PC-3 (cell line): ENCODE results near the gene RETSAT. TPM values are rescaled to one million over a fixed set of nuclear protein-coding genes. Genes with fewer than 3 reads are reported as not detected.
"Not testable (repeated sequence)": the region's sequence is repeated elsewhere in the genome, so short reads cannot be mapped to it uniquely, and the experiment has no call there.

Experiments used
- ATAC-seq: fragments of 200-7000 bp; cut with Tn5 transposase; 2 replicates; pipeline ENCODE4 v1.9.1; 2020; ENCODE audit warnings: mild to moderate bottlenecking, moderate library complexity
- BruUV-seq: library from RNA; stranded (reverse); fragments of 400-500 nt; replicated peaks from 2 replicates; lab custom pipeline; 2021; lab: Mats Ljungman, UMichigan
- CTCF ChIA-PET: fragments of 300-600 bp; sonication (Branson Sonifier 250); formaldehyde crosslinking; loops from one replicate; lab custom pipeline; 2022; ENCODE audit warnings: antibody characterized with exemption; lab: Charles Lee
- POLR2A ChIA-PET: fragments of 300-600 bp; sonication (Branson Sonifier 250); formaldehyde crosslinking; loops from one replicate; lab custom pipeline; 2022; ENCODE audit warnings: antibody characterized with exemption; ENCODE audit not compliant: unreplicated experiment; lab: Charles Lee
- DNase-seq: peaks from one replicate; pipeline ENCODE4 v3.0.0-alpha.2; 2015
- H2AFZ ChIP-seq: fragments of 300-600 bp; sonication (generic); 2 replicates; pipeline ENCODE4 v1.6.0; 2016; ENCODE audit warnings: antibody characterized with exemption, low read length
- H3F3A ChIP-seq: fragments of 300-600 bp; sonication (generic); one replicate; pipeline ENCODE4 v1.6.0; 2017; ENCODE audit warnings: antibody characterized with exemption, low read length, control low read depth, mild to moderate bottlenecking; ENCODE audit not compliant: unreplicated experiment
- H3K27ac ChIP-seq: fragments of 300-600 bp; sonication (generic); 2 replicates; pipeline ENCODE4 v1.5.1; 2016; ENCODE audit warnings: mild to moderate bottlenecking, low read length
- H3K27me3 ChIP-seq: fragments of 300-600 bp; sonication (generic); 2 replicates; pipeline ENCODE4 v1.6.1; 2016; ENCODE audit warnings: low read length, mixed read lengths
- H3K36me3 ChIP-seq: fragments of 300-600 bp; sonication (generic); 2 replicates; pipeline ENCODE4 v1.6.1; 2016; ENCODE audit warnings: low read depth, mixed run types, low read length, mixed read lengths
- H3K4me1 ChIP-seq: fragments of 300-600 bp; sonication (generic); 2 replicates; pipeline ENCODE4 v1.5.1; 2016; ENCODE audit warnings: low read length; ENCODE audit not compliant: insufficient read depth
- H3K4me2 ChIP-seq: fragments of 300-600 bp; sonication (generic); 2 replicates; pipeline ENCODE4 v1.6.0; 2016; ENCODE audit warnings: low read length
- H3K4me3 ChIP-seq: fragments of 300-600 bp; sonication (generic); 2 replicates; pipeline ENCODE4 v1.5.1; 2016; ENCODE audit warnings: mild to moderate bottlenecking, low read length, mixed read lengths
- H3K79me2 ChIP-seq: fragments of 300-600 bp; sonication (generic); 2 replicates; pipeline ENCODE4 v1.6.1; 2017; ENCODE audit warnings: low read length, mixed read lengths
- H3K9ac ChIP-seq: fragments of 300-600 bp; sonication (generic); 2 replicates; pipeline ENCODE4 v1.6.0; 2016; ENCODE audit warnings: mild to moderate bottlenecking, low read length
- H3K9me2 ChIP-seq: fragments of 300-600 bp; sonication (generic); replicated peaks from 2 replicates; pipeline ENCODE4 v1.6.1; 2016; ENCODE audit warnings: mixed run types, low read length, mixed read lengths
- H3K9me3 ChIP-seq: fragments of 300-600 bp; sonication (generic); 2 replicates; pipeline ENCODE4 v1.6.1; 2016; ENCODE audit warnings: low read length, mixed read lengths
- H4K20me1 ChIP-seq: fragments of 300-600 bp; sonication (generic); 2 replicates; pipeline ENCODE4 v1.6.1; 2016; ENCODE audit warnings: low read length, mixed read lengths
- EZH2 ChIP-seq: fragments of 300-600 bp; sonication (generic); IDR thresholded peaks from one replicate; pipeline ENCODE4 v1.6.1; 2017; ENCODE audit warnings: antibody characterized with exemption, mild to moderate bottlenecking, low read length; ENCODE audit not compliant: unreplicated experiment
- EZH2phosphoT487 ChIP-seq: fragments of 300-600 bp; sonication (generic); IDR thresholded peaks from 2 replicates; pipeline ENCODE4 v1.6.1; 2018; ENCODE audit warnings: mild to moderate bottlenecking, antibody characterized with exemption, low read length, borderline replicate concordance
- intact Hi-C: fragments of 100-400 bp; cut with micrococcal nuclease; formaldehyde crosslinking; loops from 2 replicates; pipeline ENCODE4 v1.9.0; 2023
- total RNA-seq: library from RNA; depleted of rRNA; stranded (reverse); fragments of >200 nt; gene quantifications from 2 replicates; pipeline ENCODE4 v1.2.3, GENCODE V29; 2014
- TF ChIP-seq, protein P1 (sequence below): fragments of 300-600 bp; sonication (generic); conservative IDR thresholded peaks from 2 replicates; pipeline ENCODE4 v1.5.1; 2017; ENCODE audit warnings: antibody characterized with exemption, low read depth, mild to moderate bottlenecking, low read length

Gene RETSAT
- total RNA-seq, 1 experiment from 2014 or later = 39.1 TPM

DNA sequence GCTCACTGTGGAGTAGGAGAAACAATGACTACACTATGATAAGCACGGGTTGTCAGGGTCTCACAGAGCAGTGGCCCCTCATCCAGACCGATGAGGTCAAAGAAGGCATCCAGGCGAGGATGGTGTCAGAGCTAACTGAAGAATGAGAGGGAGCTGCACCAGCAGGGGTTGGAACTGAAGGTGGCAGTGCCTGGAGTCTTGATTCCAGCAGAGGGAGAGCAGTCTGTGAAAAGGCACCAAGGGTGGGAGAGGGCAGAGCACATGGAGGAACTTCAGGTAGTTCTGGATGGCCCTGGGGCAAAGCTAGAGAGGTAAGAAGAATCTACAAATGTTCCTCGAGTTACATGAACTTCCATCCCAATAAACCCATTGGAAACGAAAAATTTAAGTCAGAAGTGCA is 12.9 kb upstream of the RETSAT start:
- ChIA-PET CTCF (no interaction called here), POLR2A (no interaction called here)
- H3K27ac ChIP-seq = no peak overlapping the region
- H3K9me2 ChIP-seq = no peaks in the 10 kb centered on the region
- H4K20me1 ChIP-seq = no peaks in the 10 kb centered on the region
- H3F3A ChIP-seq = no peaks in the 10 kb centered on the region
- ATAC-seq (no peak), DNase-seq (no peak)
- no peak overlapping the region for H2AFZ ChIP-seq
- H3K27me3 ChIP-seq = no peaks in the 10 kb centered on the region
- H3K9ac ChIP-seq = no peak overlapping the region
- no TSS peak for BruUV-seq
- no peak for TF ChIP-seq EZH2
- TF ChIP-seq EZH2phosphoT487 = no peak
- TF ChIP-seq, protein P1, sequence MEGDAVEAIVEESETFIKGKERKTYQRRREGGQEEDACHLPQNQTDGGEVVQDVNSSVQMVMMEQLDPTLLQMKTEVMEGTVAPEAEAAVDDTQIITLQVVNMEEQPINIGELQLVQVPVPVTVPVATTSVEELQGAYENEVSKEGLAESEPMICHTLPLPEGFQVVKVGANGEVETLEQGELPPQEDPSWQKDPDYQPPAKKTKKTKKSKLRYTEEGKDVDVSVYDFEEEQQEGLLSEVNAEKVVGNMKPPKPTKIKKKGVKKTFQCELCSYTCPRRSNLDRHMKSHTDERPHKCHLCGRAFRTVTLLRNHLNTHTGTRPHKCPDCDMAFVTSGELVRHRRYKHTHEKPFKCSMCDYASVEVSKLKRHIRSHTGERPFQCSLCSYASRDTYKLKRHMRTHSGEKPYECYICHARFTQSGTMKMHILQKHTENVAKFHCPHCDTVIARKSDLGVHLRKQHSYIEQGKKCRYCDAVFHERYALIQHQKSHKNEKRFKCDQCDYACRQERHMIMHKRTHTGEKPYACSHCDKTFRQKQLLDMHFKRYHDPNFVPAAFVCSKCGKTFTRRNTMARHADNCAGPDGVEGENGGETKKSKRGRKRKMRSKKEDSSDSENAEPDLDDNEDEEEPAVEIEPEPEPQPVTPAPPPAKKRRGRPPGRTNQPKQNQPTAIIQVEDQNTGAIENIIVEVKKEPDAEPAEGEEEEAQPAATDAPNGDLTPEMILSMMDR = no peak
- intact Hi-C loops = no loop called here
- H3K79me2 ChIP-seq = no peaks in the 10 kb centered on the region
- H3K4me1 ChIP-seq = peaks cover 14% of the 10 kb centered on the region
- H3K4me2 ChIP-seq = no peak overlapping the region
- H3K9me3 ChIP-seq = no peaks in the 10 kb centered on the region
- H3K4me3 ChIP-seq = no peak overlapping the region
- H3K36me3 ChIP-seq = peaks cover 2% of the 10 kb centered on the region; the same call in 1 of the 2 replicates

DNA sequence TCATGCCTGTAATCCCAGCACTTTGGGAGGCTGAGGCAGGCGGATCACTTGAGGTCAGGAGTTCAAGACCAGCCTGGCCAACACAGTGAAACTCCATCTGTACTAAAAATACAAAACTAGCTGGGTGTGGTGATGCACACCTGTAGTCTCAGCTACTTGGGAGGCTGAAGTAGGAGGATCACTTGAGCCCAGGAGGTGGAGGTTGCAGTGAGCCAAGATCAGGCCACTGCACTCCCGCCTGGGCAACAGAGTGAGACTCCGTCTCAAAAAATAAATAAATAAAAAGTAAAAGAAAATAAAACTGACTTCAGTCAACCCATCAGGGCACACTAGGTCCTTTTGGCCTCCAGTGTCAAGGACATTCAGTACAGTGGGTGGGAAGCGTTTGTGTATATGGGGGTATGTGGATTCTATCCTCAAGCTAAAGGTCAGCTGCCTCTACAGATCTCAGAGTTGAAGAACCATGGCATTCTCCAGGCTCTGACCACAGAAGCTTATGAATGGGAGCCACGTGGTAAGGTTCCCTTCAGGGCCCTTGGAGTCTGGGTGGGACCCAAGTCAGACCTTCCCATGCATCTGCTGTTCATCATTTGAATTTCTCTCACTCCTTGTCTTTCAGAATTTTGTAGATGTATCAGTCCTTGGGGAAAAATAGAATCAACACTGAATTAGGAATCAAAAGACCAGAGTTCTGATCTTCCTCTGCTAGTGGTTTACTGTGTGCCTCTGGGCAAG is 8.5 kb upstream of the RETSAT start:
- H3K36me3 ChIP-seq, ATAC-seq, H3K4me2 ChIP-seq, H3K27me3 ChIP-seq, H3K9me2 ChIP-seq, H3K9ac ChIP-seq, H3K79me2 ChIP-seq, CTCF ChIA-PET, H3F3A ChIP-seq, H3K27ac ChIP-seq, H3K4me3 ChIP-seq, H4K20me1 ChIP-seq, H2AFZ ChIP-seq, H3K9me3 ChIP-seq, BruUV-seq, intact Hi-C loops, H3K4me1 ChIP-seq, DNase-seq, POLR2A ChIA-PET: not testable (repeated sequence)

DNA sequence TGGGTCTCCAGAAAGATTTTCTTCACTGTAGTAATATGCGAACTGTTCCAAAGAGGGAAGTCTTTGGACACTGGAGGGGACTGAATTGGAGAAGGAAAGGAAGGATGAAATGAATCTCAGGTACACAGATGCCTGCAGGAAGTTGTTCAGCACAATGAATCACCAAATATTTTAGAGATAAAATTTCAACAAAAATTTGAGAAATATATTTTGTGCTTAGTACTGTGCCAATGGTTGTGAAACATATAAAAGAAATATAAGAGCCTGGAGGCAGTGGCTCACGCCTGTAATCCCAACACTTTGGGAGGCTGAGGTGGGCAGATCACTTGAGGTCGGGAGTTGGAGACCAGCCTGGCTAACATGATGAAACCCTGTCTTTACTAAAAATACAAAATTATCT is 3.4 kb upstream of the RETSAT start:
- Histone ChIP-seq H4K20me1 (peaks cover 9% of the 10 kb centered on the region; the same call in 1 of the 2 replicates), H3K4me3 (peak overlapping the region; percentile 34; the same call in 1 of the 2 replicates), H3K4me2 (peak overlapping the region; percentile 65), H3K9me3 (no peaks in the 10 kb centered on the region), H3K79me2 (peaks cover 37% of the 10 kb centered on the region), H3K9me2 (no peaks in the 10 kb centered on the region), H3K9ac (no peak overlapping the region), H3K36me3 (peaks cover 7% of the 10 kb centered on the region), H2AFZ (no peak overlapping the region), H3K4me1 (peaks cover 30% of the 10 kb centered on the region), H3F3A (no peaks in the 10 kb centered on the region), H3K27ac (no peak overlapping the region), H3K27me3 (no peaks in the 10 kb centered on the region)
- DNase-seq (peak; percentile 35), ATAC-seq (no peak)
- BruUV-seq = no TSS peak
- intact Hi-C loops = no loop called here
- ChIA-PET CTCF (no interaction called here), POLR2A (no interaction called here)
- TF ChIP-seq EZH2 (no peak), EZH2phosphoT487 (no peak)
- TF ChIP-seq, protein P1 = no peak
